HG03095 (cell line): ENCODE results near the gene CHRNA10.

Experiments
- ATAC-seq: cut with Tn5 transposase; IDR thresholded peaks from one replicate; pipeline ENCODE4 v1.9.1; 2021; ENCODE audit warnings: moderate library complexity; ENCODE audit not compliant: unreplicated experiment

CHRNA10 gene

GRCh38 chr11:3671334-3672254, at the start of gene CHRNA10:
TSS of gene CHRNA10 (minus strand) at chr11:3671384. CDS start at chr11:3671312, 72 bp downstream.
- no peak for ATAC-seq

DNA sequence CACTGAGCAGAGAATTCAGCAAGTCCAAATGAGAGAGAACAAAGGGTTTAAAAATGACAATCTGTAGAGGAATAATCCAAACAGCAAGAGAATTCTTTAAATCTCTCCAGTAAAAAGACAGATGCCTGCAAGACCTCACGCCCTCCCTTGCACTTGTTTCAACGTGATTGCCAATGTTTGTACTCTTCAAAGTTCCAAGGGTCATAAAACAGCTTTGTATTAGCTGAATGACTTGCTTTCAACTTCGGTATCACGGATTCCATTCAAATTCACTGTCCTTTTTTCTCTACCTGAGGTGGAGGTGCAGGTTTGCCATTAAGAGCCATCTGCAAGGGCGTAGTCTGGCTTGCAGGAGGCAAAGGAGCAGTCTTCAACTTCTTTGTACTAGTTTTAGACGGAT, 41.1 kb upstream of the CHRNA10 start:
- no peak for ATAC-seq

GRCh38 chr11:3710485-3711259, 39.5 kb upstream of the CHRNA10 start:
- ATAC-seq = no peak

DNA sequence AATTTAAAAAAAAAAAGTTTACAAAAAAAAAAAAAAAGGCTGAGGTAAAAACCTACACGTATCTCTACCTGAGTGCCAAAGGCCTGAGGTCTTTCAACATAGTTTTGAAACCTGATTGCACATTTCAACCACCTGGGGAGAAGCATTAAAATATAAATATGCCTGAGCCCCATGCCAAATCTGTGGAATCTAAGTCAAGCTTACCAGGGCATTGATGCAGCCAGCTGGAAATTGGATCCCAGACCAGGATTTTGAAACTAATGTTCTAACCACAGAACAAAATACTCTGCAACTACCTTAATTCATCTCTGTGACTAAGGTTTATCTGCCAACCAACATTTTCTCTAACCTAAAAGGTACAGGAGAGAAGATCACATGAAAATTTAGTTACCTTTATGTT, 38.8 kb upstream of the CHRNA10 start:
- ATAC-seq = no peak

DNA sequence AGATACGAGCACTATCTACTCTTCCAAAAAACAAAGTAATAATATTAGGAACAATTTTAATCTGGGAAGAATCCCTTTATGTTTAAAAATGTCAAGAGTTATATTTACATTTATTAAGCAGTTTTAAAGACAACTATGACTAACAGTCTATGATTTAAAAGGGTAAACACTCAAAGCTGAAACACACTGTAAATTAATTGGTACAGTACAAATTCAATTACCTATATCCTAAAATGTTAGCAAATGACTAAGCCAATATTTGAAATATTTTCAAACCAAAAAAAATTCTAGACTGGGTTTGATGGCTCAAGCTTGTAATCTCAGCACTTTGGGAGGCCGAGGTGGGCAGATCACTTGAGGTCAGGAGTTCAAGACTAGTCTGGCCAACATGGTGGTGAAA, 36.0 kb upstream of the CHRNA10 start:
- ATAC-seq = no peak

GRCh38 chr11:3703383-3703782, 32.2 kb upstream of the CHRNA10 start:
- no peak for ATAC-seq

DNA sequence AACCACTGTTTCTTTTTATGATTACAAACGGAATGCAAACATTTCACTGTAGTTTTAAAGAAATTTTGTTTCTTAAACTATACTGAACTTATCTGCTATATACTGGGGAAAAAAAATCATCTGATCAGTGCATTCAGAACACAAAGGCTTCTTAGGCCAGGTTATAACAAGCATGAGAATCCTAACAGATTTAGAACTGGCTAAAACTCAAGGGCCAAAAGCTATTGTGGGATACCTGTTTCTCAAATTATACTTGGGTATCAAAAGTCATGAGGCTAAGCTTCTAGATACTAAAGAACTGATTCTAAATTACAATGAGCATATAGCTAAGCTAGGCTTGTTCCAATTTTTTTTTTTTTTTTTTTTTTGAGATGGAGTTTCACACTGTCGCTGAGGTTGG, 29.7 kb upstream of the CHRNA10 start:
- ATAC-seq = no peak

- ATAC-seq = no peak
These were observed 29.2 kb upstream of the CHRNA10 start for GRCh38 chr11:3700410-3700809.

DNA sequence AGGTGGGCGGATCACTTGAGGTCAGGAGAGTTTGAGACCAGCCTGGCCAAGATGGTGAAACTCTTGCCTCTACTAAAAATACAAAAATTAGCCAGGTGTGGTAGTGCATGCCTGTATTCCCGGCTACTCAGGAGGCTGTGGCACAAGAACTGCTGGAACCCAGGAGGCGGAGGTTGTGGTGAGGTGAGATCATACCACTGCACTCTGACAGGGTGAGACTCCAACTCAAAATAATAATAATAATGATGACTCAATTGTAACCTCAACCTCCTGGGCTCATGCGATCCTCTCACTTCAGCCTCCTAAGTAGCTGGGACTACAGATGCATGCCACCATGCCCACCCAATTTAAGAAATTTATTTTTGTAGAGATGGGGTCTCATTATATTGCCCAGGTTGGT, 15.6 kb upstream of the CHRNA10 start:
- ATAC-seq = no peak

DNA sequence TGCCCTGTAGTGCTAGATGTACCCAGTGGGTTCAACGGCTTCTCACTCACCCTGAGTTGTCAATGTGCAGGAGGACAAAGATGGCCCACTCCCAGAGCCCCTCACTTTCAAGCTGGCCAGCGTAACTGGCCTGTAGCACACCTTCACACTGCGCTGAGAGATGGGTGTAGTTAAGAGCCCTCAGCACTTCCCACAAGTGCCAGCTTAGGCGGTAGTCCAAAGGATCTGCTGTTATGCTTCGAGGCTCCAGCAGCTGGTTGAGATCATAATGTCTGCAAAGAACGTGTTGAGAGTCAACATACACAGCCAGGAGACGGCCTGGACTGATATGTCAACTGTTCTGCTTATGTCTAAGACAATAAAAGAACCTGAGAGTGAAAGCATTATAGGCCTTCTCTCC, 14.7 kb upstream of the CHRNA10 start:
- no peak for ATAC-seq

- no peak for ATAC-seq
These were observed 13.6 kb upstream of the CHRNA10 start for GRCh38 chr11:3684819-3685172.

- ATAC-seq = no peak
These were observed 13.1 kb upstream of the CHRNA10 start for GRCh38 chr11:3684129-3684818.

DNA sequence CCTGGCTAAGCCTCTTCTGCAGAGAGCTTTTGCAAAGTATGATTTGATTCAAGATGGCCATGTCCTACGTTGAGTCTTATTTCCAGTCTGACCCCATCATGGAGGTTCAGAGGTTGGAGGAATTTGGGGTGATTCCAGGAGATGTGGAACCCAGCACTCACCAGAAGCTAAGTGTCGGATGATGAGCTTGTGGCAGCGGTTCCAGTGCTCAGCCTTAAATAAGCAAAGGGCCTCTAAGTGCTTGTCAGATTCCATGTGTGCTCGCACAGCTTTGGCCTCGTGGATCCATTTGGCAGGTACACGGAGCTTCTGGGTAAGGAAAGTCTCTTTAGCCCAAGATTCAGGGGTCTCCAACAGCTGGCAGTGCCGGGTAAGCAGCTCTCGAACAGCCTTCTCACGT, 11.9 kb upstream of the CHRNA10 start:
- no peak for ATAC-seq

DNA sequence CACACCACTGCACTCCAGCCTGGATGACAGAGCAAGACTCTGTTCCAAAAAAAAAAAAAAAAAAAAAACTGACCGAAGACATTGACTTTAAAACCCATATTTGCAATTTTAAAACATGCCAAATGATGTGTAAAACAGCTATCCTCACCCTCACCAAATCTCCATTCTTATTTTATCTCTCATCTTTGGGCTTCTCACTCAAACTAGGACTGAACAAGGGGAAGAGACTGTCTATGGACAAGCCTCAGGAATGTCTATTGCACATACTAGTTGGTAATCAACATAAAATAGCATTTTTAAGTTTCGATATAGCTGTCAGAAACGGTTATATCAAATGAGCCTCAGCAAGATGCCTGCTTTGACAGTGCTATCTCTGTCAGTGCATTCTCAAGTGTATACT, 7.9 kb upstream of the CHRNA10 start:
- ATAC-seq = no peak

- ATAC-seq = no peak
These were observed 4.8 kb upstream of the CHRNA10 start for GRCh38 chr11:3675971-3676370.

DNA sequence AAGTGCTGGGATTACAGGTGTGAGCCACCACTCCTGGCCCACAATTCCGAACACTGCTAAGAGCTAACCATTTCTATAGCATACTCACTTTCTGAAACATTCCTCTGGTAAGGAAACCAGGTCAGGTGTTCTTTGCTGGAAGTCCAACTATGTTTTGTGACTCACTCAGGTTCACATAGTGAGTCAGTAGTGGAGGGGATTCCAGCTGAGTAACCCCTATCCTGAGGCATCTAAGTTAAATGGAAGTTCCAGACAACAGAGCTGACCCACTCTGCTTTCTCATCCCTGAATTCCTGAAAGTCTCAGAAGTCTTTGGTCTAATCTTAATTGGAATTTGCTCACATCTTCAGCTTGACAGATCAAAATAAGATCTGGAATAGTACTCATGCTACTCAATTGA, 3.0 kb upstream of the CHRNA10 start:
- no peak for ATAC-seq

- no peak for ATAC-seq
These were observed 1.4 kb downstream of the CHRNA10 start for GRCh38 chr11:3669742-3670183.

GRCh38 chr11:3669128-3669527, 2.1 kb downstream of the CHRNA10 start:
- ATAC-seq = no peak

GRCh38 chr11:3667149-3668035, 3.8 kb downstream of the CHRNA10 start:
- no peak for ATAC-seq

GRCh38 chr11:3666023-3666530, 5.1 kb downstream of the CHRNA10 start:
- no peak for ATAC-seq
